HG02973 (cell line): Measurements from ENCODE around the gene PRM3.
A peak's percentile ranks its signal among the peaks of the same experiment; 100 is the strongest.

Source experiments
- ATAC-seq: cut with Tn5 transposase; IDR thresholded peaks from one replicate; pipeline ENCODE4 v1.9.1; 2021; ENCODE audit warnings: moderate library complexity; ENCODE audit not compliant: unreplicated experiment

The PRM3 gene

DNA sequence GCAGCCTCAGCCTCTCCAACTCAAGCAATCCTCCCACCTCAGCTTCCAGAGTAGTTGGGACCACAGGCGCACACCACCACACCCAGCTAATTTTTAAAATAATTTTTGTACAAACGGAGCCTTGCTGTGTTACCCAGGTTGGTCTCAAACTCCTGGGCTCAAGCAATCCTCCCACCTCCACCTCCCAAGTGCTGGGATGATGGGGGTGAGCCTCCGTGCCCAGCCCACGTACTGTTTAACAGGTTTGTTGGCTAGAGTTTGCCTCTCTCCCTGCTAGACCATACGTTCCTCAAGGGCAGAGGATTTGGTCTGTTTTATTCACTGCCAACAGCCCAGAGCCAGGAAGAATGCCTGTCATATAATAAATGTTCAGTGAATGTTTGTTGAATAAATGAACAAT, 44.0 kb downstream of the PRM3 start:
- no peak for ATAC-seq

DNA sequence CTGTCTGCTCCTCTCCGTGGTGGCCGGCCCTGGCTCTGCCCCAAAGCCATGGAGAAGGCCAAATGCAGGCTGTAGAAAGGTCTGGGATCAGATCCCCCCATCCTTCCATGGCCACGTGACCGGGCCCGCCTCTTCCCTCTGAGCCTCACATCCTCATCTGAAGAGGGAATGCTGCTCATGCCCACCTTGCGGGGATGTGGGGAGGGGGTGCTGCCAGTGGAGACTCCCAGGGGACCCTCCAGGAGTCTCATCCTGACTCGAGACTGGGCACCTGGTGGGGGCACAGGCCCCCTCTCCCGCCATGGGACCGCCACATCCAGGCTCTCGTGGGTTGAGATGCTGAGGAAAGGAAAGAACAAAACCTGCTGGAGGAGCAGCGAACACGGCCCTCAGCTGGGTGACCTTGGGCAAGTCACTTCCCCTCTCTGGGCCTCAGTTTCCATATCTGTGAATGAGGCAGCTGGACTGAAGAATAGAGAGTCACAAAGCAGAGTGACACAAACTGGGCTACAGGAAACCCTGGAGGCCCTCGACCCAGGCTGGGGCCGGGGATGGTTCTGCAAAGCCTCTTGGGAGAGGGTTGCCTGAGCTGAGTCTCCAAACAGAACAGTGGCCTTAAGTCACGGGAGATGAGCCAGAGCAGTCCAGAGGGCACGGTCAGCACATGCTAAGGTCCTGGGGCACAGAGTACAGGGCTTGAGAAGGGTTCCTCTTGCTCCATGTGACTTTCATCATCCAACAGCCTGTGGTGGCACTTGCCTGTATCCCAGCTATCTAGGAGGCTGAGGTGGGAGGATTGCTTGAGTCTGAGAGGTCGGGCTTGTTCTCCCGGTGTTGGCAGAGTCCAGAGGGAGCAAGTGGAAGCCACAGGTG, 47.5 kb downstream of the PRM3 start:
- ATAC-seq: no peak

DNA sequence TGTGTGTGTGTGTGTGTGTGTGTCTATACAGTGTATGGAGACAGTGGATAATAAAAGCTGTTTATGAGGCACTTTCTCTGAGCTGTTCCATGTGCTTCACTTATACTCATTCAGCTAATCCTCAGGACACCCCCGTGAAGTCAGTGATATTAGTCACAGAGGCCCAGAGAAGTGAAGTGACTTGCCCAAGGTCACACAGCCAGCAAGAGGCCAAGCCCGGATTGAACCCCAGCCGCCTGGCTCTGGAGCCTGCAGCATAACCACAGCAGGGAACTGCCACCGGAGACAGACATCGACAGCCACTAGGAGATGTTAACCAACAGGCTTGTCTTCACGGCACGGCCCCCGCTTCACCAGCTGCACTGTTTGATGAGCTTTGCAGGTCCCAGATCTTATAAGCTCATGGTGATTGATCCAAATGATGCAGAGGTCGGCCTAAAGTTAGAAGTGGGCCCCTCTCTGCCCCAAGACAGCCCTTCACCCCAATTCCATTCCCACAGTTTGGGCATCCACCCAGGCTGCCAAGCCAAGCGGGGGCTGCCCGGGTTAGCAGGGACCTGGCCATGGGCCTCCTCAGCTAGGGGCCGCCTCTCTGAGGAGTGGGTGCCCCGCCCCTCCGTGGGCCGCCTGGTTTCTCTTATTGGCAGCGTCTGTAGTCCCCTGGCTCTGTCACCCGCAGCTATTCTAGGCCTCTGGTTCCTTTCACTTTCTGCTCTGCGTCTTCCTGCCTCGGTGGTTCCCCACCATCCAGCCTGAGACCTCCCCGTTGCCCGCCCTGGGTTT, 48.3 kb downstream of the PRM3 start:
- peak; percentile 86 for ATAC-seq

DNA sequence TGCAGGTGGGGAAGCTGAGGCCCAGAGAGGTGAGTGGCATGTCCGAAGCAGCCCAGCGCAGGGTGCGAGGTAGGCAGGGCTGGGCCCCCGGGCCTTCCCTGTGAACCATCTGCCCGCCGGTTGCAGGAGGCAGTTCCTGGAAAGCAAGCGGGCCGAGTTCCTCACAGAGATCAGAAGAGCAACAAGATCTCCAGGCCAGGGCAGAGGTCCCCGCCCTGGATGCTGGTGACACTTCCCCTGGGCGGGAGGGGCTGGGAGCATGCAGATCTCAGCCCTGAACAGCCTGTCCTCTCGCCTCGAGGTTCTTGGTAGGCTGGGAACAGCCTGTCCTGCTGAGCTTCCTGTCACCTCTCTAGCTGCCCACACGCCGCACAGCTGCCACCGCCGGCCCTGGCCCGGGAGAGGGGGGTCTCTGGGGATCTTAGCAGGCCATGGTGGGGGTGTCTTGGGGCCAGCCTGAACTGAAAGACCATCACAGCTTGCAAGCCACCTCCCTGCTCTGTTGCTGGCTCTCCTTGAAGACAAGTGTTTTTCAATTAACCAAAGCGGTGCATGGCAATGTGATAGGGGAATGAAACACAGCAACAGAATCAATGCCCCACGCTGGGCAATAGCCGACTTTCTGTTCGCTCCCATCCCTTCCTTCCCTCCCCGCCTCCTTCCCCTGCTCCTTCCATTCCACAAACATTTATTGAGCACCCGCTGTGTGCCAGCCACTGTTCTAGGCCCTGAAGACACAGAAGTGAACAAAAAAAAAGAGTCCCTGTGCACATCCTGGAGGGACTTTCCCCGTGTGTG, 49.1 kb downstream of the PRM3 start:
- ATAC-seq: no peak
